ENCODE results near the gene CDK15.

The CDK15 gene

DNA sequence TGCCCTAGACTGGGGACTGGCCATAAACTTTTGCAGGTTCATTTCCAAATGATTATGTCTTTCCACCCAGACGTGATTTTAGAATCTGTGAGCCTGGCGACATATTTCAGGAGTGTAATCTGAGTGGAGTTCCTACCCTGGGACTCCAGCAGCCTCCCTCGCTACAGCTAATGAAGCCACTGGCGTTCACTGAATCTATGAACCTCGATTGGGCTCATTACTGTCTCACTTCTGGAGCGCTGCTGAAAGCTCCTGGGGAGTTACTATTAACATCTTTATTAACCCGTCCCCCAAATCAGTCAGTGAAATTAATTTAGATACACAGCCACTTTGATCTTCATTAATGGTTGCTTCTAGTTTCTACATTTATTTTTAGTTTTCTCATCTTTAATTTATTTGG, 56.5 kb downstream of the CDK15 start:
- no peak for DNase-seq (ENCODE audit: low read depth in 1 of 2, low spot score in 1 of 2)

DNA sequence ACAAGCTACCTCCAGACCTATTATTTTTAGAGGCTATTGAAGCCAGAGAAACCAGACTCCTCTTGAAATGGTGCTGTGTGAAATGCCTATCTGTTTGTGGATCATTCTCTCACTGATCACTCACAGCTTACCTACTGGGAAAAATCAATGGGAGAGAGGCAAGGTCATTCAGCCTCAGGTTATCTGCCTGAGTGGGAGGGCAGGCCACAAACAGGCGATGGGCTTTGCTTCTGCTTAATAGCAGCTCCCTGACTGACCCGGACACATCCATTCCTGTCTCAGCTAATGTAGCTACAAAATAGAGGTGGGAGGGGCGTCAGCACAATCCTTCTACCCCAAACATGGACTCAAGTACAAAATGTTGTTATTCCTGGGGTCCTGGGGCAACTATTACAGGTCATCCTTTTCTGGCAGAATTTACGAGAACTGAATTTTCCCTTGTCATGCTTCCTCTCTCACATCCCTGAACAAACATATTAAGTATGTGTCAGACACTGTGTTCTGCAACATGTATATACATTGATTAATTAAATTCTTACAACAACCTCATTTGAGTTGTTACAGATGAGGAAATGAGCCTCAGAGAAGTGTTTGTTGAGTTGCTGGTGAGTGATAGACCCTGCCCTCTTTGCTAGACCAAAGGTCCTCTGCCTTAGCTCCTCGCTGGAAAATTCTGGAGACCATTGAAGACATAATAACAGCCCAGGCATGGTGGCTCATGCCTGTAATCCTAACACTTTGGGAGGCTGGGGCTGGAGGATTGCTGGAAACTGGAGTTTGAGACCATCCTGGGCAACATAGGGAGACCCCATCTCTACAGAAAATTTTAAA, 60.5 kb downstream of the CDK15 start:
- no peak for DNase-seq (ENCODE audit: low read depth in 1 of 2, low spot score in 1 of 2)

DNA sequence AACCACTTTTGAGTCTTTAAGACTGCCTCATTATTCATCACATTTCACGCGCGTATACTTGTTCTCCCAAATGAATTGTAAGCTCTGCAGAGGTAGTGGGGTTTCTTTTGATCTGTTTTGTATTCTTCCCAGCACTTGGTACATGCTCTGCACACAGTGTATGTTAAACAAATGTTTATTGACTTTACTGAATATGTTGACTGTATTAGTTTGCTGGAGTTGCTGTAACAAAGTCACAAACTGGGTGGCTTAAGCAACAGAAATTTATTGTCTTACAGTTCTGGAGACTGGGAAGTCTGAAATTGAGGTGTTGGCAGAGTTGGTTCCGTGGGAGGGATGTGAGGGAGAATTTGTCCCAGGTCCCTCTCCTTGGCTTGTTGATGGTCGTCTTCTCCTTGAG, 65.1 kb downstream of the CDK15 start:
- DNase-seq (ENCODE audit: low read depth in 1 of 2, low spot score in 1 of 2), result no peak

DNA sequence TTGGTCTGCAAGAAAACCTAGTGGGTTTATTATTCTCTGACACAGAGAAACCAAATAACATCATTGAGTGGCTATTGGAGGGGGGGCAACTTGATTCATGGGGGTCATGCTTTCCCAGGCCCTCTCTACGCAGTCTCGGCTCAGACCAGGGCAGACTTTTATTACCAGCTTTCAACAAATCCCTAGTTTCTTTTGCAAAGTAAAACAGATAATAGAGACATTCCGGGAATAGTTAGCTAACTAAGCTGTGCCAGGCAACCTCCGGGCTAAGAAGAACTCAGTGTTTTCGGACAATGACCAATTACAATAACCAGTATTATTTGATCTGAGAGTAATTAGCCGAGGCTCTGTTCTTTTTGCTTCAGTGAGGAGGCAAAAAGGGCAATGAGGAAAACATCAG, 66.3 kb downstream of the CDK15 start:
- DNase-seq (ENCODE audit: low read depth in 1 of 2, low spot score in 1 of 2), result no peak

DNA sequence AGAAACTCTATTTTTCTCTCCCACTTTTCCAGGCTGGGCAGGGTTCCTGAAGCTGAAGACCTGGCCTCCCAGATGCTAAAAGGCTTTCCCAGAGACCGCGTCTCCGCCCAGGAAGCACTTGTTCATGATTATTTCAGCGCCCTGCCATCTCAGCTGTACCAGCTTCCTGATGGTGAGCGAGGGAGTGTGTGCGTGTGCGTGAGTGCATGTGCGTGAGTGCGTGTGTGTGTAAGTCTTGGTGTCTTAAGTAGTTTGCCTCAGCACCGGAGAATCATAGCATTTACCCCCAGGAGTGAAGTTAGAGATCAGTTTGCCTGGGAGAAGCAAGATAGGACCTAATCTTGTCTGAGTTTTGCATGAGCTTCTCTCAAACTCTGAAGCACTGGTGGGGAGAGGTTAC, 73.7 kb downstream of the CDK15 start:
- DNase-seq (ENCODE audit: low read depth in 1 of 2, low spot score in 1 of 2), result no peak

DNA sequence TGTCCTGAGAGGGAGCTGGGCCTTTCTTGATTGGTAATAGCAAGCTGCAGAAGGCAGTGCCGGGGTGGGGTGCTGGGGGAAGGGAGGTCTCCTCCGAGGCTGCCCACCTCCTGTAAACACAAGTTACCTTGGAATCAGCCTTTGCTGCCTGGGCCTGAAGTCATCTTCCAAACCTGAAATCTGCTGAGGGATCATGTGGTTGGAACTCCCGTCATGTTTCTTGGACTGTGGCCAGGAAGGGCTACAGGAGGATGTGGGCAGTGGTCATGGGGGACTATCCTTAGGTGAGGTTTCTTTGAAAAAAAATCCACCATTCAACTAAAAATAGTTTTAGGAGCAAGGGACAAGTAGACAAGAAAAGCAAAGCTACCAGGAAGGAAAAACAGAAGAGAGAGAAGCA, 74.2 kb downstream of the CDK15 start:
- no peak for DNase-seq (ENCODE audit: low read depth in 1 of 2, low spot score in 1 of 2)

DNA sequence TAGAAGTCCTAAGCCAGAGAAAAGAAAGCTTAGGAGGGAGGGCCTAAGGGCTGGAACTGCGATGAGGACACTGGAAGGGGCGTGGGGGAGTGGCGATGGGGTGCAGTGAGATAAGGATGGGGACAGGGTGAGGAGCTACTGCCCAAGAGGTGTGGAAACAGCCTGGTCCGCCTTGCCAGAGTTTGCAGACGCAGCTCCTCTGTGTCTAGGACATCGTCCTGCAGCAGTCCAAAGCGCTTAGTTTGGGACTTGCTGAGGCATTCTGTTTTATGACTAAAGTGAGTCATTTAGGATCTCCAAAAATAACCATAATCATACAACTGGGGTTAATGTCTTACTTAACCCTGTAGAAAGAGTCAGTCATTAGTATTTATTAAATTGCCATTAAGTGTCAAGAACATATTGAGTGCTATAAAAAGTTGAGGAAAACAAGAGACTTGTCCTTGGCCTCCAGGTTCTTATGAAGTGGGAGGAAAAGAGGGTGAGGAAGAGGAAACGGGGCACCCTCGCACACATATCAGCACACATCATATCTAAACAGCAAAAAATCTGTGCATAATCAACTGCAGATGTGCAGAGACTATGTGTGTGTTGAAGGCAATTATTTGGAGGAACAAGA, 74.8 kb downstream of the CDK15 start:
- DNase-seq (ENCODE audit: low read depth in 1 of 2, low spot score in 1 of 2), result no peak

DNA sequence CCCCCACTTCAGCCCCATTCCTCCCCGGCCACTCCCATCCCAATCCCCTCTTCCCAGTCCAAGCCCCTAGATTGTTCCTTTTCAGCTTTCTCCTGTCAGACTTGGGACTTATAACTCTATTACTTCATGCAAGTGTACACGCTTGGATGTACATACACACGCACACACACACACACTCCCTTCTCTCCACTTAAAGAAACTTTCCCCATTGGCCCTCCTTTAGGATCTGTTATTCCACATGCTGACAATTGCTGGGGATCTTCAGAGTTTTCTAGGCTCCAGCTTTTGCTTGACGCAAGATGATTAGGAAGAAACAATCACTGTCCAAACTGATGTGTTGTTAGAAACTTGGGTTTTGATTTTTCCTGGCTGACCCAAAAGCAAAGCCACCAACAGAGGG, 75.4 kb downstream of the CDK15 start:
- no peak for DNase-seq (ENCODE audit: low read depth in 1 of 2, low spot score in 1 of 2)

DNA sequence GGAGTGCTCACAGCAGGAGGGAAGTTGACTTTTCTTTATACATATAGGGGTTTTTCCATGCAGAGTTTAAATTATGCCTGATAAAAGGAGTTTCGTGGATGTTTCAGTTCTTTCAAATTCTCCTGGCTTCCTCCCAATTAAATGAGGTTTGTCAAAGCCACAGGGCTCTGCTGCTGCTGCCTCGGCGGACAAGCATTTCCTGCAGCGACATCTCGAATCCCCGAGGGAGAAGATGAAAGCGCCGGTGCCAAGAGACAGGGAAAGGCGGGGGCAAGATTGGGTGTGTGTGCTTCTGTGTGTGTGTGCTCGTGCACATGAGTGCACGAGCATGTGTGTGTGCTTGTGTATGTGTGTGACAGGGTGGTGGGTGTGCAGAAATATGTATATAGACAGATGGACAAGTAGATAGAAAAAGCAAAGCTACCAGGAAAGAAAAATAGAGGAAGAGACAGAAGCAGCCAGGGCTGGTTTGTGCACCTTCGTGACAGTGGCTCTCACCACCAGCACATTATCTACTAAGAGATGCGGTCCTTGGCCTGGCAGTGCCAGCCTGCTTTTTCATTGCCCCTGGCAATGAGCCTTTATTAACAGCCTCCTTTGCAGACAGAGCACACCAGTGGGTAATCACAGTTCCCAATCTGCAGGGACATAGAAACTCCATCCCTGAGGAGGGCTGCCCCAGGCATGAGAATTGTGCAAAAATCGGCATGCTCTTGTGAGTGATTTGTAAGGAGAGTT, 76.2 kb downstream of the CDK15 start:
- no peak for DNase-seq (ENCODE audit: low read depth in 1 of 2, low spot score in 1 of 2)

DNA sequence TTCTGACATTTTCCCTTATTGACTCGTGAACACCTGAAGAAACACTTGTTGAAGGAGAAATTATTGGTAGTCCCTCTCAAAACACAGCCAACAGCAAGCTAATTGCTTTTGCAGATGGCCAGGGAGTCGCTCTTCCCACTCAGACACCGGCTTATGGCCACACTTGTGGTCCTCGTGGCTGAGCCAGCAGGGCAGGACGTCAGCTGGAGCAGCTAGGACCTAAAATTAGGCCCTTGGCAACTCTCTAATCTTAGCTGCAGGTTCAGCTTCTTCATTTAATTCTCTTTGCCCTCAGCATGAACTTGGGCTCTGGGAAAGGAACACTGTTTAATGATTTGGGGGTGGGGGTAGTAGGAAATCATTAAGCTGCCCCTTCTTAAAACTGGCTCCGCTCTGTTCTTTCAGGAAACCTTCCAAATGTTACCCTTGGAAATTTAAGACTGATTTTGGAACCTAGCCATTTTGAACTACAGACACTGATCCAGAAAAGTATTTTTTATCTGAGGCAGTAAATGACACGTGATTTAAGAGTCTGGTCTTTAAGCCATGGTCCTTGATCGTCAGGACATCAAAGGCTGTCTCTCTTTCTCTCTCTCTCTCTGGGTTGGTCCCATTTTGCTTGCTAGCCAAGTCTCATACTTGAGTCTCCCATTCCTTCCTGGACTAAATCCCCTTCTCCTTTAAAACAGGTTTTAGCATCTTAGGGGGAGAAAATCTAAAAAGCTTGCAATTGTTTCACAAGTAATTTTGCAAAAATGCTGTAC, 77.5 kb downstream of the CDK15 start:
- no peak for DNase-seq (ENCODE audit: low read depth in 1 of 2, low spot score in 1 of 2)

DNA sequence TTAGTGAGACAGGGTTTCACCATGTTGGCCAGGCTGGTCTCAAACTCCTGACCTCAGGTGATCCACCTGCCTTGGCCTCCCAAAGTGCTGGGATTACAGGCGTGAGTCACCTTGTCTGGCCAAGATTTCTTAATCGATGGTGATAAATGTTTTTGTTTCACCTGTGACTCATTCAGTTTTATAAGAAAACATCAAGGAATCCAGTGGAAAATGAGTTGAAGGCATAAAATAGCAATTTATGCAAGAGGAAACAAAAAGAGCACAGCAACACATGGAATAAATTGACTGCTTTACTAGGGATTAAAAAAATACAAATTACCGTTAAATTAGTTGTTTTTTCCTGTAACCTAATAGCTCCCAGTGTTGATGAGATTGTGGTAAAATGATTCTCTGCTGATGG, 80.2 kb downstream of the CDK15 start:
- no peak for DNase-seq (ENCODE audit: low read depth in 1 of 2, low spot score in 1 of 2)

DNA sequence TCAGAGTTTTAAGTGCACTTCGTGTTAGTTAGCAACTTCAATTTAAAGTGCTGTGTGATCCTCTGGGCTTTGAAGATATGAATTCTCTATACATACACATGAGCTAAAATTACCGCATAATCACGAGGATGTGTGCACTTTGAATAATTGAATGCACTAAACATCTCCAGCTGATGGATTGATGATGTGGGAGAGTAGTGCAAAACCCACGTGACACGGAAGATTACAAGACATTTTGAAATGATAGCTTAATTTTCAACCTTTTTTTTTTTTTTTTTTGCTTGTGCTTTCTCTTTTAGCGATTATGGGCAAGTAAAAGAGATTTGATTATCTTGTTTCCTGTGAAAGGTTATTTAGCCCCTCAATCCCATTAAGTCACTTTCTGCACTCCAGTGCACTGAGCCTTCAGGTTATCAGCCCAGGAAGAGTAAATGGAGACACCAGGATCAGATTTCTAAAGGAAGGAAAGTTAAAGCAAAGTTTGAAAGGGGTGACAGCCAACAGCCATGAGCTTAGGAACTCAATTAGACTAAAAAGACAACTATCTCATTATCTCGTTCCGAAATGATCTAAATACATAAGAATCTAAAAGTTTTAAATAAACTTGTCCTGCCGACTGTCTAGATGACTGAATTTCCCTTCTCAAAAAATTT, 81.6 kb downstream of the CDK15 start:
- no peak for DNase-seq (ENCODE audit: low read depth in 1 of 2, low spot score in 1 of 2)

DNA sequence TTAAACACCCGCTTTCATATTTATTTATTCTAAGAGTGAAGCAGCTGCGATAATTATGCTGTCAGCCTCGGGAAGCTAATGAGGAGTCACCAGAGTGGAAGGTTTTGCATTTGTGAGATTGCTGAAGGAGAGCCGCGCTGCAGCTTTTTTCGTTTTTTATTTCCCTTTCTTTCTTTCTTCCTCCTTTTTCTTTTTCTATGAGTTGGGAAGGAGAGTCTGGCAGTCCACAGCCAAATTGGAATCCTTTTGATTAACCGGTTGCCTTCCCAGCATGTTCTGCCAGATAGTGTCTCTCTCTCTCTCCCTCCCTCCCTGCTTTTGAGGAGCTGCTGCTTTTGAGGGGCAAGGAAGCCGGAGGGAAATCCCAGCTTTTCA, 82.1 kb downstream of the CDK15 start:
- no peak for DNase-seq (ENCODE audit: low read depth in 1 of 2, low spot score in 1 of 2)

DNA sequence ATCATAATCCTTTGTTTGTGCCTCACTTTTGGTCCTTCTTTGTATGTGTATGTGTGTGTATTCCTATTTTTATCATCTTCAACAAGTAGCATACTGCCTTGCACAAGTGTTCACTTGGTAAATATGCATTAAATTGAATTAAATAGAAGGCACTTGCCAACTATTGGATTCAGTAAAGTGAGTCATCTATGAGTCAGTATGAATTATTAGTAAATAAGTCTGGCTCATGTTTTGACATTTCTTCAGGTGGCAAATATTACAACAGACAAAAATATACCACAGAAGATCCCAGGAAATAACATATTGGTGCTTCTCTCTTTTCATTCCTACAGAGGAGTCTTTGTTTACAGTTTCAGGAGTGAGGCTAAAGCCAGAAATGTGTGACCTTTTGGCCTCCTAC, 84.1 kb downstream of the CDK15 start:
- DNase-seq (ENCODE audit: low read depth in 1 of 2, low spot score in 1 of 2), result no peak

DNA sequence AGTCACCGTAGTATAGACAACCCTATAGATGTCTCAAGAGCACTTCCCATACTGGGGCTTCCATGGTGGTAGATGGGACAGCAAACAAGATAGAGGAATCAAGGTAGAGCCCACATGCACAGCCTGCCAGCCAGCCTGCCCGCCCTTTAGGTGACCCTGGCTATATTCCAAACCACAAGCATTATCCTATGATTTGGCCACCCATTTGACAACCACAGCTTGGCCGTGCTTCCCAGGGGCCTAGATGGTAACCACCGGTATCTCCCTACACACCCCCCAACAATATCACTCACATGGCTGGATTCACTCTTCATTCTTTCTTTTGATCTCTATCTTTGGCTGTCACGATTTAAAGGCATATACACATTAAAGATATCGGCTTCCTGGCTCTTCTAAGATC, 85.3 kb downstream of the CDK15 start:
- DNase-seq (ENCODE audit: low read depth in 1 of 2, low spot score in 1 of 2), result no peak

DNA sequence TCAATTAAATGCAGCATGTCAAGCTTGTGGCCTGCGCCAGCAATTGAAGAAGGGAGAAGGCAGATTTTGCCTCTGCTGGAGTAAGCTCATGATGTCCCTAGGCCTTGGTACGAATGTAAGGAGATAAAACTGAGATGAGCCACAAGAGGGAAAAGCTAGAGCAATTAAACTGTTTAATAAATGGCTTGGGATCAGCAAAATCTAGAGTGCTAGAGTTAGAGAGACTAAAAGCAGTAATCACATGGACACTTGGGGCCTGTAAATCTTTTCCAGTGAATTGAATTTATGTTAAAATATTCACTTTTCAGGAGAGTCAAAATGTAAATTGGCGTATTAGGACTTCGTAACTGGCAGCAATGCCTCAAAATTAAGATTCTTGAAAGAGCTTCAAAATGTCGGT, 86.2 kb downstream of the CDK15 start:
- DNase-seq (ENCODE audit: low read depth in 1 of 2, low spot score in 1 of 2), result no peak

DNA sequence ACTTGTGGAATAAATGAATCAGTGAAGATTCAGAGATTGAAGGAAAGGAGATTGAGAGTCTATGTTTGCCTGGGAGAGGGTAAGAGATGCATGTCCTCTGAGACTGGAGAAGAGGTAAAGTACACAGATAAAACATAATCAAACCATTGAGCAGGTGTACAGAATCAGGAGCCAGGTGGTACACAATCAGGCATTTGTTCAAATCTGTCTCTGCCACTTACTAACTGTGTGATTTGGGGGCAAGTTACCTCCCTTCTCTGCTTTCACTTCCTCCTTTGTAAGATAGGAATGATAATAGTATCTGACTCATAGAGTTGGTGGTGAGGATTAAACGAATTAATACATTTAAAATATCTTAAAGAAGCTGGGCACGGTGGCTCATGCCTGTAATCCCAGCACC, 94.0 kb downstream of the CDK15 start:
- no peak for DNase-seq (ENCODE audit: low read depth in 1 of 2, low spot score in 1 of 2)

DNA sequence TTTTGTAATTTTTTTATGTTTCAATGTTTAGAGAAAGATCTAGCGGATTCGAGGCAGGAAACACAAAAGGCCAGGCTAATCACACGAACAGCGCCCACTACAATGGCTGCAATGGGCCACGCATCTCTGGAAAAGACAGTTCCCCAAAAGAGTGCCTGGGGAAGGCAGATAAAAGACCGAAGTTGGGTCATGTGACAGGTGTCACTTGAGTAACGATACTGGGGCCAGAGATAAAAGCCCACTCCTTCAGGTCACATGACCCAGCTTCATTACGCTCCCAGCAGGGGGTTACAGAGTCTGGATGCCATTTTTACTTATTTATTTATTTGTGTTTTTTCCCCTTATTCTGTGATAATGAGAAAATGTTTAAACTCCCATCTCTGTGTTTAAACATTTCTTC, 95.4 kb downstream of the CDK15 start:
- DNase-seq (ENCODE audit: low read depth in 1 of 2, low spot score in 1 of 2), result no peak

DNA sequence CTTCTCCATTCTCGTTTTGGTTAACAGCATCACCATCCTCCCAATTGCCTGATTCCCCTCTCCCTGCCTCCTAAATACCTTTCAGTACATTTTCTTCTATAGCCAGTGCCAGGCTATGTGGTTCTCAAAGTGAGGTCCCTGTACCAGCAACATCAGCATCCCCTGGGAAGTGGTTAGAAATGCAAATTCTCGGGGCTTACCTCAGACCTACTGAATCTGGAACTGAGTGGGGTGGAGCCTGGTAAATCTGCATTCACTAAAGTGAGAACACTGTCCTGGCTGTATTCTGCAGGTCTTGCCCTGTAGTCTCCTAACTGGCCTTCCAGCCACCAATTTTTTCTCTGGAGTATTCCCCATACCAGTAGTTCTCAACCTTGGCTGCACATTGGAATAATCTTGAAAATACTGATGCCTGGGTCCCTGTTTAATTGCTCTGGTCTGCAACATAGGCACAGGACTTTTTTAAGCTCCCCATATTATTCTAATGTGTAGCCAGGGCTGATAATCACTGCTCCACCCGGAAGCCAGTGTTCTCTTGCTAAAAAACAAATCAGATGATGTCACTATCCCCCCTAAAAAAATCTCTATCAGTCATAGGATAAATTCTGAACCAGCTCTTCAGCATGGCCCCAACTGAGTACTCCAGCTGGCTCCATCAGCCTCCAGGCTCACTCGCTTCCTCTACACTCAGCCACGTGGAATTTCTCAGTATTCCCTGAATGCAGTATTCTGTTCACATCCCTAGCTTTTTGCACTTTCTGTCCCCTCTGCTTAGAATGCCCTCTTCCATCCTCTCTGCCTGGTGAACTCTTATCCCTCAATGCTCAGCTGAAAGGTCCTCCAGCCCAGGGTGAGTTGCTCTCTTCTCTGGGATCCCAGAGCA, 98.4 kb downstream of the CDK15 start:
- DNase-seq (ENCODE audit: low read depth in 1 of 2, low spot score in 1 of 2), result no peak

All from activated CD4-positive, alpha-beta T cell treated with anti-CD3 and anti-CD28 coated beads, Interleukin-2, amount 50 U/mL, for 24 hours (primary cell).